ENCODE measurements around the gene AKAP13. TPM values are rescaled to one million over a fixed set of nuclear protein-coding genes. Genes with fewer than 3 reads are reported as not detected.

The AKAP13 gene
- total and polyA plus RNA-seq, 2 of the 13 experiments (the other 11 are each of a cell fraction or from before 2014, with no cell fraction given), result 6.7 to 27.1 TPM

DNA sequence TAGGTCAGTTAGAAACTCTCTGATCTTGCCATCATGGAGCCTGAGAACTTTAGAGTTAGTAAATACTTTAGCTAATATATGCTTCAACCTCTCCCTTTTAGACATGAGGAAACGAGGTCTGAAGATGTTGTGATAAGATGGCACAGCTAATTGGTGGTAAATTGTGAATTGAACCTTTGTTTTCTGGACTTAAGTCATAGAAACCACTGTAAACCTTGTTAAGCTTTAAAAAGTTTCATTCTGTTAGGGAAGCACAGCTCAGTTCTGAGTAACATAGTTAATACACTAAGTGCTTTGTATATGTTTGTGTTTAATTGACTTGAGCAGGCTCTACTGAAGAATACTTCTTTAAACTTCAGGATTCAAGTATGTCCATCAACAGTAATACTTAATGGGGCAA is 108.6 kb downstream of the AKAP13 start:
- in situ Hi-C loops (cut with HindIII; ENCODE audit: extremely low pct_ligation_motif_present, low pct_unique_long_range_greater_than_20kb), result no loop called here
- WGBS (ENCODE audit: low lambda C conversion rate), result 82% methylated on average over 1 of the region's 1 CpG
- no peak overlapping the region for H3K27ac ChIP-seq (ENCODE audit: extremely low read length, insufficient read depth, low read length)
- H2AFZ ChIP-seq (ENCODE audit: low read length), result no peak overlapping the region
- ATAC-seq (no peak), FAIRE-seq (no peak), DNase-seq (ENCODE audit: low spot score) (no peak)
- H3K4me3 ChIP-seq (replicated peaks in 1 of 3; ENCODE audit: insufficient read depth in 1 of 3, low read depth in 2 of 3, low read length in 3 of 3), result no peak overlapping the region
- H3K36me3 ChIP-seq (replicated peaks in 1 of 2; ENCODE audit: control insufficient read depth in 1 of 2, insufficient read depth in 2 of 2, low read length in 2 of 2), result no peaks in the 10 kb centered on the region; a peak in 2 of 5 replicates
- BruUV-seq (replicated peaks), result no TSS peak
- H3K79me2 ChIP-seq (ENCODE audit: insufficient read depth, low read length), result no peaks in the 10 kb centered on the region
- H3K27me3 ChIP-seq (ENCODE audit: control insufficient read depth in 1 of 2, insufficient read depth in 2 of 2, low read length in 2 of 2), result no peaks in the 10 kb centered on the region
- H3K9me3 ChIP-seq (ENCODE audit: low read length), result no peaks in the 10 kb centered on the region
- no peaks in the 10 kb centered on the region for H3K4me1 ChIP-seq (ENCODE audit: insufficient read depth, low read length)
- intact Hi-C loops (cut with micrococcal nuclease; ENCODE audit: unreplicated experiment), result no loop called here
- ChIA-PET POLR2A (no interaction called here), CTCF (ENCODE audit: low intra/inter-chr PET ratio, low total read pairs) (no interaction called here)
- H4K20me1 ChIP-seq (ENCODE audit: insufficient read depth, low read length), result no peaks in the 10 kb centered on the region
- H3K4me2 ChIP-seq (ENCODE audit: low read depth, low read length), result no peak overlapping the region
- no peak overlapping the region for H3K9ac ChIP-seq (ENCODE audit: insufficient read depth, low read depth, low read length)
- TF ChIP-seq ZFYVE20 (CRISPR knock-in tag; IDR thresholded peaks at IDR 0.05; ENCODE audit: borderline replicate concordance, low read depth) (no peak), ZNF136 (CRISPR knock-in tag; IDR thresholded peaks at IDR 0.05; ENCODE audit: low read depth) (no peak)
- TF ChIP-seq, protein P1, sequence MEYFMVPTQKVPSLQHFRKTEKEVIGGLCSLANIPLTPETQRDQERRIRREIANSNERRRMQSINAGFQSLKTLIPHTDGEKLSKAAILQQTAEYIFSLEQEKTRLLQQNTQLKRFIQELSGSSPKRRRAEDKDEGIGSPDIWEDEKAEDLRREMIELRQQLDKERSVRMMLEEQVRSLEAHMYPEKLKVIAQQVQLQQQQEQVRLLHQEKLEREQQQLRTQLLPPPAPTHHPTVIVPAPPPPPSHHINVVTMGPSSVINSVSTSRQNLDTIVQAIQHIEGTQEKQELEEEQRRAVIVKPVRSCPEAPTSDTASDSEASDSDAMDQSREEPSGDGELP (IDR thresholded peaks at IDR 0.05; ENCODE audit: borderline replicate concordance, low read depth), result no peak
- TF ChIP-seq, protein P2, sequence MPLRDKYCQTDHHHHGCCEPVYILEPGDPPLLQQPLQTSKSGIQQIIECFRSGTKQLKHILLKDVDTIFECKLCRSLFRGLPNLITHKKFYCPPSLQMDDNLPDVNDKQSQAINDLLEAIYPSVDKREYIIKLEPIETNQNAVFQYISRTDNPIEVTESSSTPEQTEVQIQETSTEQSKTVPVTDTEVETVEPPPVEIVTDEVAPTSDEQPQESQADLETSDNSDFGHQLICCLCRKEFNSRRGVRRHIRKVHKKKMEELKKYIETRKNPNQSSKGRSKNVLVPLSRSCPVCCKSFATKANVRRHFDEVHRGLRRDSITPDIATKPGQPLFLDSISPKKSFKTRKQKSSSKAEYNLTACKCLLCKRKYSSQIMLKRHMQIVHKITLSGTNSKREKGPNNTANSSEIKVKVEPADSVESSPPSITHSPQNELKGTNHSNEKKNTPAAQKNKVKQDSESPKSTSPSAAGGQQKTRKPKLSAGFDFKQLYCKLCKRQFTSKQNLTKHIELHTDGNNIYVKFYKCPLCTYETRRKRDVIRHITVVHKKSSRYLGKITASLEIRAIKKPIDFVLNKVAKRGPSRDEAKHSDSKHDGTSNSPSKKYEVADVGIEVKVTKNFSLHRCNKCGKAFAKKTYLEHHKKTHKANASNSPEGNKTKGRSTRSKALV (CRISPR knock-in tag; IDR thresholded peaks at IDR 0.05), result no peak

DNA sequence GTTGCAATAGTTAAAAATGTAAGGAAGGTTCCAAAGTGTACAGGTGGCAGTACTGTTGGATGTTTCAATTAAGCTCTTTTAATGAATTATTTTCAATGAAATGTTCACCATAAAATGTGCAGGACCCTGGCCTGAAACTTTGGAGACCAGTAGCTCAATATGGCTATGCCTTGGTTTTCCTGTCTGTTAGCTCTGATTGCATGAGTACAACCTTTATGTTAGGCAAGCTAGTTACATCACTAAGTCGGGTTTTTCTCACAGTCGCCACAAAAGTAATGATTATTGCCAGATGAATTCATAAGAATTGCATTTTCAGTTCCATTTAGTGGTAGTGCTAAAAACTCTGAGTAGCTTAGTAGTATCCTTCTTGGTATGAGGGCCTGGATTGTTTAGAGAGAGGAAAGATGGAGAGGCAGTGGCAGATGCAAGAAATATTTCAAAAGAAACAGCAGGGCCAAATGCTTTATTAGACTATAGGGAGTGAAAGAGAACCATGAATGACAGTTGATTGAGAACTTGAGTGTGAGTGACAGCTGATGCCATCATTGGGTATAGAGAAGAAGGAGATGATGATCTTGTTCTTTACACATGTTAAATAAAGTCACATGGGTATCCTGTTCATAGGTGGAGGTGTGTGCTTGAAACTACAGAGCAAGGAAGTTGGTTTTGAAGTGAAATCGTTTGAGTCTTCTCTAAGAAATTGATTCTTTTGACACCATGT is 109.5 kb downstream of the AKAP13 start:
- POLR2A ChIA-PET, result no interaction called here
- FAIRE-seq, result no peak
- H2AFZ ChIP-seq (ENCODE audit: low read length), result no peak overlapping the region
- H3K27me3 ChIP-seq (ENCODE audit: control insufficient read depth in 1 of 2, insufficient read depth in 2 of 2, low read length in 2 of 2), result no peaks in the 10 kb centered on the region
- BruUV-seq (replicated peaks), result no TSS peak
- no peak overlapping the region for H3K4me3 ChIP-seq (replicated peaks in 1 of 3; ENCODE audit: insufficient read depth in 1 of 3, low read depth in 2 of 3, low read length in 3 of 3)
- H3K4me1 ChIP-seq (ENCODE audit: insufficient read depth, low read length), result no peaks in the 10 kb centered on the region
- CTCF ChIA-PET (ENCODE audit: low intra/inter-chr PET ratio, low total read pairs), result no interaction called here
- no peak for ATAC-seq
- no peak overlapping the region for H3K4me2 ChIP-seq (ENCODE audit: low read depth, low read length)
- intact Hi-C loops (cut with micrococcal nuclease; ENCODE audit: unreplicated experiment), result no loop called here
- no peaks in the 10 kb centered on the region for H3K79me2 ChIP-seq (ENCODE audit: insufficient read depth, low read length)
- no peaks in the 10 kb centered on the region; a peak in 2 of 5 replicates for H3K36me3 ChIP-seq (replicated peaks in 1 of 2; ENCODE audit: control insufficient read depth in 1 of 2, insufficient read depth in 2 of 2, low read length in 2 of 2)
- H3K9ac ChIP-seq (ENCODE audit: insufficient read depth, low read depth, low read length), result no peak overlapping the region
- in situ Hi-C loops (cut with HindIII; ENCODE audit: extremely low pct_ligation_motif_present, low pct_unique_long_range_greater_than_20kb), result no loop called here
- H3K27ac ChIP-seq (ENCODE audit: extremely low read length, insufficient read depth, low read length), result no peak overlapping the region
- DNase-seq (ENCODE audit: low spot score), result no peak
- H3K9me3 ChIP-seq (ENCODE audit: low read length), result no peaks in the 10 kb centered on the region
- WGBS (ENCODE audit: low lambda C conversion rate), result 83% methylated on average over 3 of the region's 3 CpGs
- no peaks in the 10 kb centered on the region for H4K20me1 ChIP-seq (ENCODE audit: insufficient read depth, low read length)
- TF ChIP-seq PTBP1 (IDR thresholded peaks at IDR 0.05; ENCODE audit: low read depth, low read length, poor library complexity, severe bottlenecking) (no peak), ZNF619 (CRISPR knock-in tag; IDR thresholded peaks at IDR 0.05) (no peak), ZEB1 (IDR thresholded peaks at IDR 0.05; ENCODE audit: insufficient replicate concordance, low read depth) (no peak), CENPX (CRISPR knock-in tag; IDR thresholded peaks at IDR 0.05) (no peak)
- TF ChIP-seq, protein P3, sequence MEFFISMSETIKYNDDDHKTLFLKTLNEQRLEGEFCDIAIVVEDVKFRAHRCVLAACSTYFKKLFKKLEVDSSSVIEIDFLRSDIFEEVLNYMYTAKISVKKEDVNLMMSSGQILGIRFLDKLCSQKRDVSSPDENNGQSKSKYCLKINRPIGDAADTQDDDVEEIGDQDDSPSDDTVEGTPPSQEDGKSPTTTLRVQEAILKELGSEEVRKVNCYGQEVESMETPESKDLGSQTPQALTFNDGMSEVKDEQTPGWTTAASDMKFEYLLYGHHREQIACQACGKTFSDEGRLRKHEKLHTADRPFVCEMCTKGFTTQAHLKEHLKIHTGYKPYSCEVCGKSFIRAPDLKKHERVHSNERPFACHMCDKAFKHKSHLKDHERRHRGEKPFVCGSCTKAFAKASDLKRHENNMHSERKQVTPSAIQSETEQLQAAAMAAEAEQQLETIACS (CRISPR knock-in tag; IDR thresholded peaks at IDR 0.05), result no peak
- TF ChIP-seq, protein P4, sequence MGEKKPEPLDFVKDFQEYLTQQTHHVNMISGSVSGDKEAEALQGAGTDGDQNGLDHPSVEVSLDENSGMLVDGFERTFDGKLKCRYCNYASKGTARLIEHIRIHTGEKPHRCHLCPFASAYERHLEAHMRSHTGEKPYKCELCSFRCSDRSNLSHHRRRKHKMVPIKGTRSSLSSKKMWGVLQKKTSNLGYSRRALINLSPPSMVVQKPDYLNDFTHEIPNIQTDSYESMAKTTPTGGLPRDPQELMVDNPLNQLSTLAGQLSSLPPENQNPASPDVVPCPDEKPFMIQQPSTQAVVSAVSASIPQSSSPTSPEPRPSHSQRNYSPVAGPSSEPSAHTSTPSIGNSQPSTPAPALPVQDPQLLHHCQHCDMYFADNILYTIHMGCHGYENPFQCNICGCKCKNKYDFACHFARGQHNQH (CRISPR knock-in tag; IDR thresholded peaks at IDR 0.05), result no peak
